HG02885 (cell line): ENCODE results near the gene NRIP3.
"Not testable (repeated sequence)": the region's sequence is repeated elsewhere in the genome, so short reads cannot be mapped to it uniquely, and the experiment has no call there.

Experiments used
- ATAC-seq: cut with Tn5 transposase; IDR thresholded peaks from one replicate; pipeline ENCODE4 v1.9.1; 2021; ENCODE audit warnings: mild to moderate bottlenecking; ENCODE audit not compliant: unreplicated experiment, poor library complexity

Gene NRIP3

GRCh38 chr11:8979365-8979764 is 24.4 kb downstream of the NRIP3 start:
- ATAC-seq: not testable (repeated sequence)

- ATAC-seq: no peak
These were observed 30.7 kb downstream of the NRIP3 start for GRCh38 chr11:8973121-8973520.

- no peak for ATAC-seq
These were observed 31.9 kb downstream of the NRIP3 start for GRCh38 chr11:8971924-8972316.

- ATAC-seq: no peak
These were observed 32.4 kb downstream of the NRIP3 start for GRCh38 chr11:8971196-8971923.

DNA sequence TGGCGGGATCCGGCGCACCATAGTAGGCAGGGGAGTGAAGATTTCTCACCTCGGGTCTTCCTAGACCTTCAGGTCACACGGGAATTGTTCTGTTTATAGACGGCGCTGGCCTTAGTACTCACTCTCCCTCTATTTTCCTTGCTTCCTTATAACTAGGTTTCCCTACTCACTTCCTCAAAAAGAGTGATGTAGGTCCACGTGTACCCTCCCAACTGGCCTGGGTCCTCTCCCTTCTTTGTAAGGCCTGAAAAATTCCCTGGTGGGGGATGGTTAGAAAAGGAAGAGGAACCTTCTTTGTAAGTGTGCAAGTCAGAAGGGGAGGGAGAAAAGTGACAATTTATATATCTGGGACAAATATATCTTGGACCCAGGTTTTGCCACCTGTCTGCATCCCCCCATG is 36.6 kb downstream of the NRIP3 start:
- ATAC-seq: no peak

- ATAC-seq: peak; percentile 87
These were observed 39.2 kb downstream of the NRIP3 start, which contains the start of gene TMEM9B for GRCh38 chr11:8964324-8965320. Gene TMEM9B, minus strand, starts transcription at chr11:8964442. Its CDS starts 129 bp downstream, at chr11:8964313.

GRCh38 chr11:8963569-8964323 is 40.1 kb downstream of the NRIP3 start:
- peak; percentile 69 for ATAC-seq

- ATAC-seq: no peak
These were observed 41.0 kb downstream of the NRIP3 start for GRCh38 chr11:8962841-8963240.

DNA sequence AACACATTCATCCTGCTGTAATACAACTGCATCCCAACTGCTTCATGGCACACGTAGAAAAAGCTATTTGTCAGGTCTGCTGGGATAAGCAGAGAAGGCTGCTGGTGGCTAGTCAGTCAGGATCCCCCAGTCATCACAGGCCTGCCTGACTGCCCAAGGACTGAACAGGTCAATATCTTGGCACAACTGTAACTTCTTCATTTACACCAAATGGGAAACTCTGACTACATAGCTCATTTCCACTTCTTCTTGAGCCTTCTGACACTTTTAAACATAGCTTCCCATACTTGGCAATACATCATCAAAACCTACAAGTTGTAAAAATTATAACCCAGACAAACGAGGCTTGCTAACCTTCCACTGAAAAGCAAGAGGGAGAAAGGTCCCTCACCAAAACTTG is 42.4 kb downstream of the NRIP3 start:
- ATAC-seq: no peak

DNA sequence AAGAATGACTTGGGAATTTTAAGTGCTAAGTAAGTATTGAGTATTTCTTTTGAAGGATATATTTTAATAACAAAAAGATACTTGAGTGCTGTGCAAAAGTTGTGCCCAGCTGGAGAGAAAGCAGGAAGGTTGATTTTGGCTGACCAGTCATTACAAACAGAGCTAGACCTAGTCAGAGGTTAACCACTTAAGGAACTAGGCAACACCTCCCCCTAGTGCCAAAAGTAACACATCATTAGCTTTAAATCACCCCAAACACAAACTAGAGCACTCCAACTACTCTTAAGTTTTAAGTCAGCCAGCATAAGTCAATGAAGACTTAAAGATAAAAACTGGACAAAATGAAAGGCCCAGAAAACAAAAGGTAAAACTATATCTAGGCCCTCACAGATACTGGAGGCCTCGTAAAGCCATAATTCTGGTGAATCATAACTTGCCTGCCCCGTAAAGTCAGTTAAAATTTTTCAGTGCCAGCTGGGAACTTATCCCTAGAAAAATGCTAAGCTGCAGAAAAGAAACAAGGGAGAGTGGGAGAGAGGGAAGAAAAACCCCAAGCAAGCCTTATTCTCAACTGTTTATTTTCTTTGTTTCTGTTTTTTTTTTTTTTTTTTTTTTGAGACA is 44.1 kb downstream of the NRIP3 start:
- ATAC-seq: peak; percentile 51

DNA sequence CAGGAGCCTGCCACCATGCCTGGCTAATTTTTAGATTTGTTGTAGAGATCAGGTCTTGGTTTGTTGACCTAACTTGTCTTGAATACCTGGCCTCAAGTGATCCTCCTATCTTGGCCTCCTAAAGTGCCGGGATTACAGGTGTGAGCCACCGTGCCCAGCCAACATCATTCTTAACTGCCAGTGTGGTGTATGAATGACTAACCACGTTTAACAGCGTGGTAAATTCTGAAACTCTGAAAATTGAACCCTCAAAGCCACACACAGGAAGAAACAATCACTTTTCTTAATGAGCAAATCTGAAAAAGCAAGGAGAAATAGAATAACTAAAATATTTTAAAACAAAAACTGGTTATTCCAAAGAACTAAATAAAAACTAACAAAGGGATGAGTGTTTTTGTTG is 46.9 kb downstream of the NRIP3 start:
- ATAC-seq: no peak

GRCh38 chr11:8948886-8949285 is 54.9 kb downstream of the NRIP3 start:
- no peak for ATAC-seq

DNA sequence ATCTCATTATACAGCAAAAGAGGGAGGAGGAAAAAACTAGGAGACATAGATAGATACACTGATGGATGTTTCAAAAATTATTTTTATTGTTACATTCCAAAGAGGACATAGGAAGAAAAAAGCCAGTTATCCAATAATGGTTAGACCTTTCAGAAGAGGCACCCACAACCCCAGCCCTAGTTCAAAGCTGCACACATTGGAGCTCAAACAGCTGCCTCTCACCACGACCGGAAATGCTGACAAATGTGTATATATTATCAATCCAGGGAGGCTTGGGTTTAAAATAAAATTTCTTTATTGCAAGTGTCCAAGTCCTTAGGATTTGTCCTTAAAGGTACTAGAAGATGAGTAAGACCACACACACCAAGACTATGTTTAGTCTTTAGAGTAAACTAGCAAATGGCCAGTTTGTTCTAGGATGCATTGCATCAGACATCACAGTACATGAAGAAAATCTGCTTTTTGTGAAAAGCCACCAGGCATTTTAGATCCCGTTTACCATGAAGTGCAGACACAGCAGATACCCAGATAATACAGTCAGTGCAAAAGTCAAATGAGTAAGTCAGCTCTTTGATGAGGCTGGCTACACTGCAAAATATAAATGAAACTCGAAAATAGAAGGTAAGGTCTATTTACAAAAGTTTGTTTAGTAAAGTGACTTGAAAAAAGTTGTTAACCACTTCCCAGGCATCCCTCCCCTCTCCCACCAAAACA is 56.4 kb downstream of the NRIP3 start:
- ATAC-seq: no peak

- ATAC-seq: no peak
These were observed 61.2 kb downstream of the NRIP3 start, which contains the start of gene ASCL3 for GRCh38 chr11:8942518-8943066. Gene ASCL3, minus strand, starts transcription at chr11:8943016. Its CDS starts 4,855 bp downstream, at chr11:8938161.

- no peak for ATAC-seq
These were observed 62.3 kb downstream of the NRIP3 start for GRCh38 chr11:8941341-8942103.

GRCh38 chr11:8937659-8938058 is 66.1 kb downstream of the NRIP3 start:
- ATAC-seq: peak; percentile 5

- peak; percentile 91 for ATAC-seq
These were observed 66.6 kb downstream of the NRIP3 start for GRCh38 chr11:8937159-8937558.

DNA sequence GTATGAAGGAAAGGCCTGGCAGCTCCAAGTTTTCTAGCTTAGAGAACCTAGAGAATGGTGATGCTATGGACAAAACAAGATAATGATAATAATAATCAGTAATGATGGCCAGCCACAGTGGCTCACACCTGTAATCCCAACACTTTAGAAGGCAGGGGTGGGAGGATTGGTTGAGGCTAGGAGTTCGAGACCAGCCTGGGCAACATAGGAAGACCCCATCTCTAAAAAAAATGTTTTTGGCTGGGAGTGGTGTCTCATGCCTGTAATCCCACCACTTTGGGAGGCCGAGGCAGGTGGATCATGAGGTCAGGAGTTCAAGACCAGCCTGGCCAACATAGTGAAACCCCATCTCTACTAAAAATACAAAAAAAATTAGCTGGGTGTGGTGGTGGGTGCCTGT is 68.0 kb downstream of the NRIP3 start:
- not testable (repeated sequence) for ATAC-seq
